22Rv1 (cell line): ENCODE measurements around the gene FAM89A.

Experiments
- CTCF ChIP-seq: fragments of 450-650 bp; IDR thresholded peaks from 2 replicates; pipeline ENCODE4 v1.5.1; 2017; ENCODE audit warnings: mild to moderate bottlenecking
- ZFX ChIP-seq: fragments of 450-650 bp; IDR thresholded peaks from 2 replicates; pipeline ENCODE4 v1.6.1; 2017; ENCODE audit warnings: antibody characterized with exemption, borderline replicate concordance

- TF ChIP-seq CTCF (no peak), ZFX (no peak)
Measured at GRCh38 chr1:230982696-230983095, 57.4 kb downstream of the FAM89A start.
